GM18505 (cell line): ENCODE results near the gene BSG.
"Not testable (repeated sequence)": the region's sequence is repeated elsewhere in the genome, so short reads cannot be mapped to it uniquely, and the experiment has no call there.

Source experiments
- ATAC-seq: cut with Tn5 transposase; IDR thresholded peaks from one replicate; pipeline ENCODE4 v1.9.1; 2021; ENCODE audit not compliant: unreplicated experiment
- POLR2A ChIP-seq: IDR thresholded peaks from 4 replicates; pipeline ENCODE4 v1.6.1; 2011; ENCODE audit warnings: borderline replicate concordance; ENCODE audit not compliant: insufficient read depth, insufficient read length; ENCODE audit errors: extremely low read depth

Gene BSG

GRCh38 chr19:628168-628567 is 55.8 kb downstream of the BSG start:
- no peak for ATAC-seq
- TF ChIP-seq POLR2A = no peak

DNA sequence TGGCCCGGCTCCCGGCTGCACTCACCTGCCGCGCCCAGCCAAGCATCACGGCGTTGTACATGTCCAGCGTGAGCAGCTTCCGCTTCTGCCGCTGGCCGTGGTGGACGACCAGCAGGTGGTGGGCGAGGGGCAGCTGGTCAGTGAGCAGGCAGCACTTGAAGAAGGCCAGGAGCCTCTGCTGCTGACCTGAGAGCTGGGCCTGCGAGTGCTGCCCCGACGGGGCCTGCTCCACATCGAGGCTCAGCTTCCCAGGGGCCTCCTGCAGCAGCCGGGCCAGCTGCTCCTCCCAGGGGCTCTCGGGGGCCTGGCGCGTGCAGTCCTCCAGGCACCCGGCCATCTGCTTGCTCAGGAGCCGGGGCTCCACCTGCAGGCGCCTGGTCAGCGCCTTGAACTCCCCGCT is 57.1 kb downstream of the BSG start:
- not testable (repeated sequence) for ATAC-seq

DNA sequence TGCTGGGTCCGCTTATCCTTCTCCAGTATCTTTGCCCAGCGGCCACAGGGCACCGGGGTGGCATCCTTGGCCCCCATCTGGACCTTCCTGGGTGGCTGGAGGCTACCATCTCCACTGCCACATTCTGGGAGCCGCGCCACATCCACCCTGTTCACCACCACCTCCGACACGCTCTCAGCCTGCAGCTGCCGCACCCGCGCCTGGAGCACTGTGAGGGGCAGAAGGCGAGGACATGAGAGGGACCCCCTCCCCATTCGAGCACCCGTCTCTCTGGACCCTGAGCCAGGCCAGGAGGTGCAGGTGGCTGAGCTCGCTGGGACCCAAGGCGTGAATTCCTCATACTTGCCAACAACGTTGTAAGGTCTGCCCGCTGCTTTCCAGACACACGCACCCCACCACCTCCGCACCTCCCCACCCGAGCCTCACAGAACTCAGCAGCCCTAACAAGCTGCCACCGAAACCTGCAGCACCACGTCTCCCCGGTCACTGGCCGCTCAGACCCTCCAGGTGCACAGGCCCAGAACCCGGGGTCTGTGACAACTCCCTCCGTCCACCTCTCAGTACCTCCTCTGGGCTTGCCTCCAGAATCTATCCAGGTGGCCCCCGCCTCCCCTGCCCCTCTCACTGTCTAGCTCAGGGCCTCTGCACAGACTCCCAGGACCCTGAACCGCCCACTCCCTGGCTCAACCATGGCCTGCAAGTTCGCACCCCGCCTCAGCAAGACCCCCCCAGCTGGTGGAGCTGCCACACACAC is 57.7 kb downstream of the BSG start:
- TF ChIP-seq POLR2A = no peak
- ATAC-seq = no peak

DNA sequence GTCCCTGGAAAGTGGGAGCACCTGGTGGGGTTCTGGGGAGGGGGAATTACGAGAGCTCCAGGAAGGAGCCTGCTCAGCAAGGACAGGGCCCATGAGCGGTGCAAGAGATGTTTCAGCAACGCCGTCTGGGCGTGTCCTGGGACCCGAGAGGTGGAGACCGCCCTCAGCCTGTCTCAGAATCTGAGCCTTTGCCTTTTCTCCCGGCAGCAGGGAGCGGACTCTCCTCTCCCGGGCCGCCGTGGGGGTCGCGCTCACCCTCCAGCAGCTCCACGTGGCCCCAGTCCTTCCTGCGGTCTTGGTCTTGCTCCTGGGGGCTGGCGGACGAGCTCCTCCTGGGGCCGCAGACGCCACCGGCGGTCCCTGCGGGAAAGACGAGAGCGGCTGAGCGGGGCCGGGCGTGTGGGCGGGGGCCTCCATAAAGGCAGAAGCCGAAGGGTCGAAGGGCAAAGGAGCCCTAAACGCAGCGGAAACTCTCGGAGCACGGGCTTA is 60.2 kb downstream of the BSG start:
- ATAC-seq = peak; percentile 10
- TF ChIP-seq POLR2A = no peak
